Measurements from ENCODE around the gene MGLL. TPM values are rescaled to one million over a fixed set of nuclear protein-coding genes. Genes with fewer than 3 reads are reported as not detected.
A peak's percentile ranks its signal among the peaks of the same experiment; 100 is the strongest.

Gene MGLL
- total and polyA plus RNA-seq, 7 donors, result 24.7 to 220 (median 46.8) TPM

DNA sequence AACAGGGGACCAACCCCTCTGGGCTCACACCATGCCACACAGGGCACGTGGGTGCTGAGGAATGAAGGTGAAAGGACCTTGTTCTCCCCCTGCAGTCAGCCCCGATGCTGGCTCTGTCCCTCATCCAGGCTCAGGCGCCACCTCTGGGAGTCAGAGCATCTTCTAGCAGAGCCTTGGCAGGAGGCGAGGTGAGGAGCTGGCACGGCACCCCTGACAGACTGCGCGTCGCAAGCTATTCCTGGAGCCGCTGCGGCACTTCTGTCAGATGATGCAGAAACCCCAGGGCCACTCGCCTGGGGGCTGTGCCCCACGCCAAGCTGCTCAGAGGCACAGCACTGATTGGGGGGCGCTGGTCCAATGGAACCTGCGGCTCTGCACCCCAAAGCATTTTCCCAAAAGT, 62.0 kb downstream of the MGLL start:
- TF ChIP-seq POLR2AphosphoS5 (IDR thresholded peaks at IDR 0.05), result peak in 1 of 4 donors; percentile 22
- no peak for TF ChIP-seq POLR2A (IDR thresholded peaks at IDR 0.05)
- TF ChIP-seq, protein P1, sequence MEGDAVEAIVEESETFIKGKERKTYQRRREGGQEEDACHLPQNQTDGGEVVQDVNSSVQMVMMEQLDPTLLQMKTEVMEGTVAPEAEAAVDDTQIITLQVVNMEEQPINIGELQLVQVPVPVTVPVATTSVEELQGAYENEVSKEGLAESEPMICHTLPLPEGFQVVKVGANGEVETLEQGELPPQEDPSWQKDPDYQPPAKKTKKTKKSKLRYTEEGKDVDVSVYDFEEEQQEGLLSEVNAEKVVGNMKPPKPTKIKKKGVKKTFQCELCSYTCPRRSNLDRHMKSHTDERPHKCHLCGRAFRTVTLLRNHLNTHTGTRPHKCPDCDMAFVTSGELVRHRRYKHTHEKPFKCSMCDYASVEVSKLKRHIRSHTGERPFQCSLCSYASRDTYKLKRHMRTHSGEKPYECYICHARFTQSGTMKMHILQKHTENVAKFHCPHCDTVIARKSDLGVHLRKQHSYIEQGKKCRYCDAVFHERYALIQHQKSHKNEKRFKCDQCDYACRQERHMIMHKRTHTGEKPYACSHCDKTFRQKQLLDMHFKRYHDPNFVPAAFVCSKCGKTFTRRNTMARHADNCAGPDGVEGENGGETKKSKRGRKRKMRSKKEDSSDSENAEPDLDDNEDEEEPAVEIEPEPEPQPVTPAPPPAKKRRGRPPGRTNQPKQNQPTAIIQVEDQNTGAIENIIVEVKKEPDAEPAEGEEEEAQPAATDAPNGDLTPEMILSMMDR (IDR thresholded peaks at IDR 0.05), result no peak
- no peak for TF ChIP-seq EP300 (IDR thresholded peaks at IDR 0.05)
- intact Hi-C loops (cut with DNase I), result no loop called here
- Histone ChIP-seq H3K4me1 (peaks cover 0 to 47% (median 41%) of the 10 kb centered on the region in 4 donors), H3K9me3 (no peaks in the 10 kb centered on the region), H3K27ac (peak overlapping the region; percentile 67 to 76 (median 72)), H3K27me3 (no peaks in the 10 kb centered on the region), H3K36me3 (no peaks in the 10 kb centered on the region), H3K4me3 (no peak overlapping the region)
- 94 to 97% methylated on average over 14 of the region's 14 CpGs for WGBS, 2 donors
- DNase-seq, result peak; percentile 89

DNA sequence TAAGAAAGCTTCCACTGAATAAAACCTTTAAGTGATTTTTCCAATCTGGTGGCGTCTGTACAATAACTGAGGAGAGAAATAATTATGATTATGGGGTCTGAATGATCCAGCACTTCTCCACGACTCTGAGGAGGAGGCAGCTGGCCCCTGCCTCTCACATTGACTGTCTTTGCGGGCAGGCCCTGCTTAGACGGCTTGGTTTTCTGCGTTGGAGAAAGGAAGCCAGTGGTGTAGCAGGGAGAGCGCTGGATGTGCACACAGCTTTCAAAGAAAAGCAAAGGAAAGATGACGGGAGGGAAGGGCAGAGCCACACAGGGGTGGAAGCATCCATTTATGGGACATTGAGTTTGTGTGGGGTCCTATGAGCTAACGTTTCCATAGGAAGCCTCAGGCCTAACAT, 62.5 kb downstream of the MGLL start:
- Histone ChIP-seq H3K36me3 (no peaks in the 10 kb centered on the region), H3K9me3 (no peaks in the 10 kb centered on the region), H3K27me3 (no peaks in the 10 kb centered on the region), H3K27ac (peak overlapping the region; percentile 67 to 76 (median 72)), H3K4me1 (peaks cover 0 to 47% (median 41%) of the 10 kb centered on the region in 4 donors), H3K4me3 (no peak overlapping the region)
- intact Hi-C loops (cut with DNase I), result no loop called here
- TF ChIP-seq POLR2AphosphoS5 (IDR thresholded peaks at IDR 0.05) (no peak), POLR2A (IDR thresholded peaks at IDR 0.05) (no peak), EP300 (IDR thresholded peaks at IDR 0.05) (no peak)
- TF ChIP-seq, protein P1 (IDR thresholded peaks at IDR 0.05), result no peak
- no peak for DNase-seq
- 84 to 92% methylated on average over 8 of the region's 8 CpGs for WGBS, 2 donors

DNA sequence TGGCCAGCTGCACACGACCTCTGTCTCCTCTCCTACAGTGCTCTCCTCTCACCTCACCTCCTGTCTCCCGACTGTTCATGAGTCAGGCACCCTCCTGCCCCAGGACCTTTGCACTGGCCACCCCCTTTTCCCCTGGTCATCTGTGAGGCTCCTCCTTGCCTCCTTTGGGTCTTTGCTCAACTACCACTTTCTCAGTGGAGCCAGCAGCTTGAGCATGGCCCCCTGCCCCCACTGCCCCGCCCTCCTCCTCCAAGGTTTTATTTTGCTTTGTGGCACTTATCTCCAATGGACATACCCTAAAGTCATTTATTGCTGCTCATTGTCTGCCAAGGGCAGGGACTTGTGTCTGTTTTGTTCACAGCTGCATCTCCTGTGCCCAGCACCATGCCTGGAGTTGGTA, 64.3 kb downstream of the MGLL start:
- intact Hi-C loops (cut with DNase I), result no loop called here
- no peak overlapping the region for H3K4me3 ChIP-seq
- H3K9me3 ChIP-seq, result no peaks in the 10 kb centered on the region
- H3K27me3 ChIP-seq, result no peaks in the 10 kb centered on the region
- no peak for DNase-seq
- H3K4me1 ChIP-seq, result peaks cover 0 to 44% (median 34%) of the 10 kb centered on the region in 4 donors
- no peak overlapping the region for H3K27ac ChIP-seq
- no peaks in the 10 kb centered on the region for H3K36me3 ChIP-seq
- TF ChIP-seq POLR2AphosphoS5 (IDR thresholded peaks at IDR 0.05), result no peak
- TF ChIP-seq POLR2A (IDR thresholded peaks at IDR 0.05), result no peak
- no peak for TF ChIP-seq EP300 (IDR thresholded peaks at IDR 0.05)
- TF ChIP-seq, protein P1 (IDR thresholded peaks at IDR 0.05), result no peak
- WGBS, 2 donors, result 38 to 79% methylated on average over 3 of the region's 3 CpGs

DNA sequence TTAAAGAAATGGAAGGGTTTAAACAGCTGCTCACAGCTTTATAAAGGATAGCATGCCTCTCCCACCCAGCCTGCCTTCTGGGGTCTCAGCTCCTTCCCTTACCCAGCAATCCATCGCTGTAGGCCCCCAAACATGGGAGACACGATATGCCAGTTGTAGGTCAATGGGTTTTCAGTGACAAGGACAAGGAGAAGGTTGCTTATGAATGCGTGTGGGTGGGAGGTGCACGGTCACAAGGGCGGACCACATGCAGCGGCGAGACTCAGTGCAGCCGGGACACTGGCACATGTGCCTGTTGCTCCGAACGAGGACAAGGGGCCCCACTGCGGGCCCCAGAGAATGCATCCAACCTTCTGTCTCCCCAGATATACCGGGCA, 67.0 kb downstream of the MGLL start:
- no peak for DNase-seq
- Histone ChIP-seq H3K27me3 (no peaks in the 10 kb centered on the region), H3K4me3 (no peak overlapping the region), H3K27ac (no peak overlapping the region), H3K4me1 (peaks cover 0 to 31% (median 11%) of the 10 kb centered on the region in 4 donors), H3K9me3 (no peaks in the 10 kb centered on the region), H3K36me3 (no peaks in the 10 kb centered on the region)
- TF ChIP-seq POLR2A (IDR thresholded peaks at IDR 0.05) (no peak), EP300 (IDR thresholded peaks at IDR 0.05) (no peak), POLR2AphosphoS5 (IDR thresholded peaks at IDR 0.05) (no peak)
- TF ChIP-seq, protein P1 (IDR thresholded peaks at IDR 0.05), result no peak
- WGBS, 2 donors, result 81 to 87% methylated on average over 12 of the region's 12 CpGs
- intact Hi-C loops (cut with DNase I), result no loop called here
